ENCODE measurements around the gene PTPRG. TPM values are rescaled to one million over a fixed set of nuclear protein-coding genes. Genes with fewer than 3 reads are reported as not detected.

Gene PTPRG
- total RNA-seq, 1 donor from 2014 or later, result 4.2 TPM

DNA sequence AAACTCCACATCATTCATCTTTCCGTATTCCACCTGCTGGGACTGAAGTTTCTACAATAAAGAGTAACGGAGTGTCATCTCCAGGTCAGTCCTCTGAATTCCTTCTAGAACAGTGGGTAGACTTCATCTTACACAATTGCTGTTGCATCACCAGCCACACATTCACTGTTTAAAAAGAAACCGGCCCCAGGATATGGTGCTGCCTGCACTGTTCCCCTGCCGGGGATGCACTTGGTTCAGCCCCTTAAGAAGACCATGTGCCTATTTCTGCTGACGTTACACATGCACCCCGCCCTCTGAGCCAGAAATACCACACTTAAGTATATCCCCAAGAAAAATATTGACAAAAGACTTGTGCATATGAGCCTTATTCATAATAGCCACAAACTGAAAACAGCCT, 578.6 kb downstream of the PTPRG start:
- intact Hi-C loops (cut with micrococcal nuclease), result no loop called here
- no peaks in the 10 kb centered on the region for H3K36me3 Mint-ChIP-seq (ENCODE audit: low read depth)
- no peak overlapping the region for H3K27ac Mint-ChIP-seq
- DNase-seq, result no peak
- H3K27me3 Mint-ChIP-seq, result no peaks in the 10 kb centered on the region
- no peaks in the 10 kb centered on the region for H3K4me1 Mint-ChIP-seq
- no peak overlapping the region for H3K4me3 Mint-ChIP-seq
- H3K9me3 Mint-ChIP-seq, result no peaks in the 10 kb centered on the region

DNA sequence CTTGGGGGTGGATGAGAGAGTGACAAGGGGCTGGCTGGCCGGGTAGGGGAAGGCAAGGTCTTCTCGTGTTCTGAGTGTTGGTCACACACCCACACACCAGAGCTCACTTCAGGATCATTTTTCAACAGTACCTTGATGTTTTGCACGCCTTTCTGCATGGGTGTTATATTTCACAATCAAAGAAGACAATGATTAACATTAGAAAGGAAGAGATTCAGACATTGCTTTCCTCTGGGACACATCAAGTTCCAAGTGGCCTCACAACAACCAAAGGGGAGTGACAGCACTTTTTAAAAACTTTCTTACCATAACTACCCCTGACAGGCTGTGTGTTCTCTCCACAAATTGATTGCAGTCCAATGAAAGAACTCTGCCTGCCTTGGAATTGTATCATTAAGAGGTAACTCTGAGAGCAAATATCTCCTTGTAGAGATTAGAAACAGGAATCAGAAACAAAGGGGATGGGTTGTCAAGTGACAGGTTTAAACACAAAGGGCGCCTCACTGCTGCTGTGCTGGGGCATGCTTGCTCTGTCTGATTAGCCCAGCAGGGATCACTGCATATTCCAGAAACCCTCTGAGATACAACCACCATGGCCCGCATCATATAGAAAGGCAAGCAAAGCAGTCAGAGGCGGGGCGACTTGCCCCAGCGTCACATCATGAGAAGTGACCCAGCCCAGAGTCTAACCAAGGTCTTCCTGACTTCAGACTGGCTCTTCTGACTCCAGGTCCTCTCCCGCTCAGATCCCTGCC, 581.1 kb downstream of the PTPRG start:
- Mint-ChIP-seq H3K27ac (no peak overlapping the region), H3K27me3 (no peaks in the 10 kb centered on the region), H3K4me1 (no peaks in the 10 kb centered on the region)

DNA sequence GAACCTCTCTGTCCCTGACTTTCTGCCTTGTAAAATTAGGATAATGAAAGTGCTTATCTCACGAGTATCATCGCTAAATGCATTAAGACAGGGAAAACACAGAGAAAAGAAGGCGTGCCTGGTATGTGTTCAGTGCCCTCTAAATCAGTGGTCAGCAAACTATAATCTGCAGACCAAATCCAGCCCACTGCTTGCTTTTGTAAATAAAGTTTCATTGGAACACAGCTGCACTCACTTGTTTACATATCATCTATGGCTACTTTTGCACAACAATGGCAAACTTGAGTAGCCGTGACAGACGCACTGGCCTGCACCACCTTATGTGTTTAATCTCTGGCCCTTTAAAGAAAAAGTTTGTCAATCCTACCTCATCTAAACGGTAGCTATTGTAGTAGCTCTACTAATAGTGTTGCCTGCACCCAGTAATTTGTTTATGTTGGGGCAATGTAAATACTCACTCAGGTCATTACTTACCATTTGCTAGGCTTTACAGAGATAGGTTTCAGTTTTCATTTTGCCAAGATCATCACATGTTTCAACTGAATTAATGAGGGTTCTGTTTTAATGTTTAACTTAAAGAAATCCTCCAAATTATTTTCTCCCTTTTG, 582.6 kb downstream of the PTPRG start:
- H3K36me3 Mint-ChIP-seq (ENCODE audit: low read depth), result no peaks in the 10 kb centered on the region
- no peak overlapping the region for H3K27ac Mint-ChIP-seq

More for the DNA sequence above, 581.1 kb downstream of the PTPRG start:
- Mint-ChIP-seq H3K36me3 (ENCODE audit: low read depth) (no peaks in the 10 kb centered on the region), H3K9me3 (no peaks in the 10 kb centered on the region), H3K4me3 (no peak overlapping the region)
- intact Hi-C loops (cut with micrococcal nuclease), result no loop called here
- no peak for DNase-seq

DNA sequence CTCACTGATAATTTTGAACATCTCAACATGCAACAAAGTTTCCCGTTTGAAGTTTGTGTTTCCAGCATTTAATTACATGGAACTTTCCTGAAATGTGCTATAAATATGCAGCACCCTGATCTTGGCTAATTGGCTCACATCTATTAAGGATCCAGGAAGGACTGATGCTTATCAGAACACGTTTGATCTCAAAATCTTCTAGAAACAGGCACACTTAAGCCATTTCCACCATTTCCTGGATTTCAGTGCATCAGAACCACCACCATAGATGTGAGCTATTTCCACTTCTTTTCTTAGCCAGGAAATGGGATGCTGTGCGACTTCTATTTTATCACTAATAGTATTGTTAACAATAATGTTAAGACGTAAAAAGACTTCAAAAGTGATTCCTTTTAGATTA, 583.1 kb downstream of the PTPRG start:
- H3K27ac Mint-ChIP-seq, result no peak overlapping the region
- no peaks in the 10 kb centered on the region for H3K4me1 Mint-ChIP-seq
- intact Hi-C loops (cut with micrococcal nuclease), result no loop called here
- H3K36me3 Mint-ChIP-seq (ENCODE audit: low read depth), result no peaks in the 10 kb centered on the region
- no peak overlapping the region for H3K4me3 Mint-ChIP-seq
- H3K27me3 Mint-ChIP-seq, result no peaks in the 10 kb centered on the region
- no peaks in the 10 kb centered on the region for H3K9me3 Mint-ChIP-seq
- DNase-seq, result no peak

More for the DNA sequence above, 582.6 kb downstream of the PTPRG start:
- no peak overlapping the region for H3K4me3 Mint-ChIP-seq
- no peaks in the 10 kb centered on the region for H3K27me3 Mint-ChIP-seq
- no peak for DNase-seq
- no peaks in the 10 kb centered on the region for H3K4me1 Mint-ChIP-seq
- intact Hi-C loops (cut with micrococcal nuclease), result no loop called here
- no peaks in the 10 kb centered on the region for H3K9me3 Mint-ChIP-seq

DNA sequence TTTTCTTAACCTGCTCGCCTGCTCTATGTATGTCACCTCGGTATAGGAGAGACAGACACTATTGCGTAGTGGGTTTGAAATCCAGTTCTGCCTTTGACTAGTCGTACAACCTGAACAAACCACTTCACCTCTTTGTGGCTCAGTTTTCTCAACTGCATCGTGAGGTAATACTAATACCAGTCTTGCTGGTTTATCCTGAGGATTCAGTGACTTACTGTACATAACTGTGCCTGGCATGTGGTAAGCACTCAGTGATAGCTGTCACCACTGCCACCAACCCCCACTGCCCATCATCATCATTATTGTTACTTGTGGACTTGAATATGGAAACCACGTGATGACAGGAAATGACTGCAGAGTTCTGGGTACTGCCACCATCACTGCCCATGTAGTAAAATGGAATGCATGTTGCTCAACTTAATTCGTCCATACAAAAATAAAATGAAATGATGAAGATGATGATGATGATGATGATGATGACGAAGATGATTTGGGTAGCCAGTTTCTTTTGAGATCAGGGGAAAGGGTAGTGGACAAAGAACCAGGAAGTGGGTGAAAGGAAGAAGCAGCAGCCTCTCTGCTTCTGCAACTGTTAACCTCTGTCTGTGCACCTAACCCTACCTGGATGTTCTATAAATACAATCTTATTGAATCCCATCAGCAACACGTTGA, 583.9 kb downstream of the PTPRG start:
- no peaks in the 10 kb centered on the region for H3K9me3 Mint-ChIP-seq
- intact Hi-C loops (cut with micrococcal nuclease), result no loop called here
- H3K4me1 Mint-ChIP-seq, result no peaks in the 10 kb centered on the region
- H3K27ac Mint-ChIP-seq, result no peak overlapping the region
- no peaks in the 10 kb centered on the region for H3K27me3 Mint-ChIP-seq
- DNase-seq, result no peak
- no peaks in the 10 kb centered on the region for H3K36me3 Mint-ChIP-seq (ENCODE audit: low read depth)
- H3K4me3 Mint-ChIP-seq, result no peak overlapping the region

DNA sequence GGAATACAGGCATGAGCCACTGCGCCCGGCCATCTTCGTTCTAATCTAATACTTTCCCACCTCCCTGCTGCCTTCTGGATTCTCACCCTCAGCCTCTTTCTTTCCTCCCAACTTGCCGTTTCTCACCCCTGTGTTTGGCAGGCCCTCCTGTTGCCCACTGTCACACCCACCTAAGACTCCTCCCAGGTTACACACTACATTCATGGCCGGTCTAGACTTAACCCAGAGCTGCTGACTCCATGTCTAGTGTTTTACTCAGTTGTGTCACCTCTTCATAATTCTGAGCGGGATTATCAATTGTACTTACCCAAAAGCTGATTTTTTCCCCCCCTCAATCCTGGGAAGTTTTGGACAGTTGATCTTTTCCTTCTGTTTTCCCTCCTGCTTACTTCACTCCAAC, 588.2 kb downstream of the PTPRG start:
- no peaks in the 10 kb centered on the region for H3K36me3 Mint-ChIP-seq (ENCODE audit: low read depth)
- H3K4me3 Mint-ChIP-seq, result no peak overlapping the region
- no peaks in the 10 kb centered on the region for H3K9me3 Mint-ChIP-seq
- no peak for DNase-seq
- intact Hi-C loops (cut with micrococcal nuclease), result no loop called here
- no peak overlapping the region for H3K27ac Mint-ChIP-seq
- no peaks in the 10 kb centered on the region for H3K4me1 Mint-ChIP-seq
- no peaks in the 10 kb centered on the region for H3K27me3 Mint-ChIP-seq

DNA sequence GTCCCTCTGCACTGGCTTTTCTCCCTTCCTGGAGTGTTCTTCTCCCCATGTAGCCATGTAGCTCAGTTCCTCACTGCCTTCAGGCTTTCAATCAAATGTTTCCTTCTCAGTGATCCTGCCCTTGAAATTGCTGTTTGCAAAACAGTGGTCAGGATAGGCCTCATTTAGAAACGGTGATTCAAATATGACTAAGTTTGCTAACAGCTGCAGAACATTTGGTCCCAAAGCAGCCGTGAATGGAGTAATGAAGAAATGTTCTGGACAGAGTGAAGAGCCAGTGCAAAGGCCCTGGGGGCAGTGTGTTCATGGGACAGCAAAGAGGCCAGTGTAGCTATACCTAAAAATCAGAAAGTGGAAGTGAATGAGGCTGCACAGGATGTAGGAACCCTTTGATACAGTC, 588.6 kb downstream of the PTPRG start:
- no peaks in the 10 kb centered on the region for H3K4me1 Mint-ChIP-seq
- H3K27me3 Mint-ChIP-seq, result no peaks in the 10 kb centered on the region
- H3K27ac Mint-ChIP-seq, result no peak overlapping the region
- no peak overlapping the region for H3K4me3 Mint-ChIP-seq
- no peak for DNase-seq
- intact Hi-C loops (cut with micrococcal nuclease), result no loop called here
- H3K9me3 Mint-ChIP-seq, result no peaks in the 10 kb centered on the region
- no peaks in the 10 kb centered on the region for H3K36me3 Mint-ChIP-seq (ENCODE audit: low read depth)

DNA sequence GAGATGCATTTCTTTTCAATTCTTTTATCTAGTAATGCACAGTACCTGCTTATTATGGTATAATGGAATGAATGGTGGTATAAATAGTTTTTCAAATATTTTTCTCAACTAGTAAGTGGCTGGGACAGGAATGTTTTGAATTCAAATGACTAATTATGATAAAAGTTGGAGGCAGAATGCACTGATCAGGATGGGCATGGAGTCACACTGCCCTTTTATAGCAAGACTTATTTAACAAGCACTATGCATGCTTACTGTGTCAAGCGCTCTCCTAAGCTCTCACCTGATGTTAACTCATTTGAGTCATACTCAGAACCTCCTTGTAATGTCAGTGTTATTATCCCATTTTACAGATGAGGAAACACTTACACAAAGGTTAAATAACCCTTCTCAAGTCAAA, 590.2 kb downstream of the PTPRG start:
- no peaks in the 10 kb centered on the region for H3K27me3 Mint-ChIP-seq
- H3K27ac Mint-ChIP-seq, result no peak overlapping the region
- intact Hi-C loops (cut with micrococcal nuclease), result no loop called here
- no peak for DNase-seq
- no peaks in the 10 kb centered on the region for H3K4me1 Mint-ChIP-seq
- no peak overlapping the region for H3K4me3 Mint-ChIP-seq
- H3K36me3 Mint-ChIP-seq (ENCODE audit: low read depth), result no peaks in the 10 kb centered on the region
- H3K9me3 Mint-ChIP-seq, result no peaks in the 10 kb centered on the region

DNA sequence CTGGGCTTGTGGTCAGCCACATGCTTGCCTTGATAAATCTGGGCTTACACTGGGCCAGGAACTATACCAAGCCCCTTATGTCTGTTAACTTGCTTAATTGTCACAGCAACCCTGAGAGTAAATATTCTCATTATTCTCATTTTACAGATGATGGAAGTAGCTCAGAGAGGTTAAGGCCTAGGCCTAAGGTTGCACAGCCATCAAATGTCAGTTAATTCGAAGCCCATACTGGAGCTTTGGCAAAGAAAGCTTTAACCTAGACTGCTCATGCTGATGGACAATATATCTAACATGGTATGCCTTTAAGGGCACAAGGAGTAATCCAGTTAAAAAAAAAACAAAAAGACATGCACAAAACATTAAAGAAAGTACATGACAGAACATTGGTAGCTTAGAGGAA, 591.9 kb downstream of the PTPRG start:
- Mint-ChIP-seq H3K36me3 (ENCODE audit: low read depth) (no peaks in the 10 kb centered on the region), H3K9me3 (no peaks in the 10 kb centered on the region), H3K4me1 (no peaks in the 10 kb centered on the region), H3K27ac (no peak overlapping the region), H3K4me3 (no peak overlapping the region), H3K27me3 (no peaks in the 10 kb centered on the region)
- no peak for DNase-seq
- intact Hi-C loops (cut with micrococcal nuclease), result no loop called here

DNA sequence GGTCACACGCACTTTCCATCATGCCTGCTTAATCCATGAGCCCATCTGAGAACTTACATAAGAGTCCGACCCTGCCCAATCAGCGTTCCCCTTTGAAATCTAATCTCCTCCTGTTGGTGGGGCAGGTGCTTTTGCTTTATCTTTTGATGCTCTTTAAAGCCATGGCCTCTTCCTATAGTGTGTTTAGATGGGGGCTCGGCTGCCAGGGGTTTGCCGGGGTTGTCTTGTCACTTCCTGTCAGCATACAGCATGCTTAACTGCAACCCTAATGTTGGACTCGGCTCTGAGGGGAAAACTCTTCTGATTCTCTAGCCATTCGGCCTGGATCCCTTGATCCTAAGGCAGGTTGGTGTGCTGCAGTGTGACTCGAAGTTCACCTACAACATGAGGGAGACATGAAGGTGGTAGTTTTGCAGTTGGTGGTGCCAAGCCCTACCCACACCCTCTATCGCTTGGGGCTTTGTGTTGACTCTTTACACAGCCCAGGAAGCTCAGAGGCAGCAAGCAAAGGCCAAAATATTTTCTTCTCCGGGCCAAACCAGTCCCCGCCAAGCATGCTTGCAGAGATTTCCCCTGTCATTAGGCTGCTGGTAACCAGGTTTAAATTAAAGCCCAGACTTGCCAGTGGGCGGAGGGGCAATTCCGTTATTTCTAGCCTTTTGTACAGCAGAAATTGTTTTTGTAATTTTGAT, 593.2 kb downstream of the PTPRG start:
- H3K4me3 Mint-ChIP-seq, result no peak overlapping the region
- no peaks in the 10 kb centered on the region for H3K4me1 Mint-ChIP-seq
- H3K27me3 Mint-ChIP-seq, result no peaks in the 10 kb centered on the region
- no peak for DNase-seq
- H3K9me3 Mint-ChIP-seq, result no peaks in the 10 kb centered on the region
- H3K27ac Mint-ChIP-seq, result no peak overlapping the region
- no peaks in the 10 kb centered on the region for H3K36me3 Mint-ChIP-seq (ENCODE audit: low read depth)
- intact Hi-C loops (cut with micrococcal nuclease), result no loop called here

DNA sequence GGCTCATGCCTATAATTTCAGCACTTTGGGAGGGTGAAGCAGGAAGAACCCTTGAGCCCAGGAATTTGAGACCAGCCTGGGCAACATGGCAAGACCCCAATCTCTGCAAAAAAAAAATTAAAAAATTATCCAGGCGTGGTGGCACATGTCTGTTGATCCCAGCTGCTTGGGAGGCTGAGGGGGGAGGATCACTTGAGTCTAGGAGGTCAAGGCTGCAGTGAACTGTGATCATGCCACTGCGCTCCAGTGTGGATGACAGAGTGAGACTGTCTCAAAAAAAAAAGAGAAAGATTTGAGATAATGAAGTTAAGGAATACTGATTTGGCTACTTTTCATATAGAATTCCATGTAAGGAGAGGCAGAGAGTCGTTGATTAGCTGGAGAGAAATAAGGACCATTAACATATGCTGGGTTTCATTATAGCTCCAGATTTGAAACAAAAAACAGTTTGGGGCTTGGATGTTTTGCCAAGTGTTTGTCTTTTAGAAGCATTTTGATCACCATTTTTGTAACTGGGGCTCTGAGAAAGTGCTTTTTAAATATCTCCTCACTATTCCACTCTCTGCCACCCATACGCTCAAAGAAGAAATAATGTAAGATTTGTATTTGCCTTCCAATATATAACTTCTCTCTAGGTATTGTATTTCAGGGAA, 597.8 kb downstream of the PTPRG start:
- H3K4me3 Mint-ChIP-seq, result no peak overlapping the region
- intact Hi-C loops (cut with micrococcal nuclease), result no loop called here
- H3K27me3 Mint-ChIP-seq, result no peaks in the 10 kb centered on the region
- no peak overlapping the region for H3K27ac Mint-ChIP-seq
- no peak for DNase-seq
- H3K9me3 Mint-ChIP-seq, result no peaks in the 10 kb centered on the region
- H3K4me1 Mint-ChIP-seq, result no peaks in the 10 kb centered on the region
- H3K36me3 Mint-ChIP-seq (ENCODE audit: low read depth), result no peaks in the 10 kb centered on the region

DNA sequence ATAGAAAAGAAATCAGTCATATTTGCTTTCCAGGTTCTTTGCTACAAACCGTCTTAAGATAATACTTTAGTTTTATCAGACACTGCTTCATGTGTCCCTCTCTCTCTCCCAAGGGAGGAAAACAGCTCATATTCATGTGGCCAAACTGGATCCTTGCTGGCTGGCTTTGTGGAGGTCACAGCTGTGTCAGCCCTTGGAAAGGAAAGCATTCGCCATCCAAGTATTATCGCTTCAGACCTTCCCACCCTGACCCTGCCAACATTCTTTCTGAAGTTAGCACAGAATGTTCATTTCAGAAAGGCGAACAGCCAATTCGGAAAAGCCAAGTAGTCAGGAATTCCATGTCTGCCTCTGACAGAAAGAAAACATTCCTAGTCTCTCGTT, 598.3 kb downstream of the PTPRG start:
- no peak overlapping the region for H3K4me3 Mint-ChIP-seq
- no peaks in the 10 kb centered on the region for H3K27me3 Mint-ChIP-seq
- H3K36me3 Mint-ChIP-seq (ENCODE audit: low read depth), result no peaks in the 10 kb centered on the region
- no peaks in the 10 kb centered on the region for H3K9me3 Mint-ChIP-seq
- H3K4me1 Mint-ChIP-seq, result no peaks in the 10 kb centered on the region
- intact Hi-C loops (cut with micrococcal nuclease), result no loop called here
- H3K27ac Mint-ChIP-seq, result no peak overlapping the region
- no peak for DNase-seq

DNA sequence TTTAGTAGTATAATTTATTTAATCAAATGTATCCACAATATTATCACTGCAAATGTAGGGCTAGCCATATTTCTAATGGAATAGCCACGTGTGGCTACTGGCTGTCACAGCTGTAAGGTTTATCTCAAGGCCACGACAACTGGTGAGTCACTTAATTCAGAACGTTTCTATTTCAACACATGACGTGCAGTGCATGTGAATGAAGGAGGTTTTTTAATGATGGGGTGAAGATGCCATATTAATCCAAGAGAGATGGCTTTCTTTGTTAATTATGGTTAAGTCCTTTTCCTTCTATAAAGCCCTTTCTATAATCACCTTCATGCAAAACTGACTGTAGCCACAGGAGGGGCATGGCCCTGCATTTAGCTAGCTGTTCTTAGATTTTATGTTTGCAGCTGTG, 600.0 kb downstream of the PTPRG start:
- no peak overlapping the region for H3K27ac Mint-ChIP-seq
- no peaks in the 10 kb centered on the region for H3K36me3 Mint-ChIP-seq (ENCODE audit: low read depth)
- no peaks in the 10 kb centered on the region for H3K27me3 Mint-ChIP-seq
- no peak for DNase-seq
- H3K4me1 Mint-ChIP-seq, result no peaks in the 10 kb centered on the region
- H3K4me3 Mint-ChIP-seq, result no peak overlapping the region
- intact Hi-C loops (cut with micrococcal nuclease), result no loop called here
- H3K9me3 Mint-ChIP-seq, result no peaks in the 10 kb centered on the region

DNA sequence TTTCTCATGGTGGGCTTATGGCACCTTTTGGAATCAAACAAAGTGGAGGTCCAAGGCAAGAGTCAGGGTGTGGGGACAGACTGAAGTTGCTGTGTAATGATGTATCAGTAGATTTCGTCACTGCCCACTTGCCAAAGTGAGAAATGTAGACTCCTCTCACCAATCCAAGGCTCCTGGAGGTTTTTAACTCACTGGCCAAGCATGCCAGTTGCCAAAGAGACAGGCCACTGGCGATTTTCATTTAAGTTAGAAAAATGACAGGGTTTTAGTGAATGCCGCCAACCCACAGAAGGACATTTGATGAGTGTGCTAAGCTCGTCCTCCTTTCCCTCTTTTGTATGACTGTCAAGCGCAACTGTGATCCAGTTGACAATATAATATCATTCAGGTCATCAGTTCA, 602.8 kb downstream of the PTPRG start:
- no peaks in the 10 kb centered on the region for H3K4me1 Mint-ChIP-seq
- H3K36me3 Mint-ChIP-seq (ENCODE audit: low read depth), result no peaks in the 10 kb centered on the region
- no peaks in the 10 kb centered on the region for H3K9me3 Mint-ChIP-seq
- DNase-seq, result no peak
- no peak overlapping the region for H3K27ac Mint-ChIP-seq
- intact Hi-C loops (cut with micrococcal nuclease), result no loop called here
- no peaks in the 10 kb centered on the region for H3K27me3 Mint-ChIP-seq
- no peak overlapping the region for H3K4me3 Mint-ChIP-seq

All from activated CD4-positive, alpha-beta T cell treated with anti-CD3 and anti-CD28 coated beads, Interleukin-2, amount 10 ng/mL, durations not matched to agents 24 days and 14 days (primary cell).